D721Med (cell line): ENCODE measurements around the gene COL4A2.

Source experiments
- DNase-seq: peaks from one replicate; pipeline ENCODE4 v3.0.0; 2011; ENCODE audit warnings: low spot score; ENCODE audit not compliant: insufficient read length
- FAIRE-seq: peaks from 2 replicates; lab custom pipeline; 2011; peaks lifted over from hg19 to GRCh38; lab: Jason Lieb, UNC
- TF ChIP-seq, protein P1 (sequence below): IDR thresholded peaks from 2 replicates; pipeline ENCODE4 v1.5.1; 2012; ENCODE audit warnings: mild to moderate bottlenecking, control low read depth; ENCODE audit not compliant: insufficient read depth; ENCODE audit errors: missing control alignments

COL4A2 gene

DNA sequence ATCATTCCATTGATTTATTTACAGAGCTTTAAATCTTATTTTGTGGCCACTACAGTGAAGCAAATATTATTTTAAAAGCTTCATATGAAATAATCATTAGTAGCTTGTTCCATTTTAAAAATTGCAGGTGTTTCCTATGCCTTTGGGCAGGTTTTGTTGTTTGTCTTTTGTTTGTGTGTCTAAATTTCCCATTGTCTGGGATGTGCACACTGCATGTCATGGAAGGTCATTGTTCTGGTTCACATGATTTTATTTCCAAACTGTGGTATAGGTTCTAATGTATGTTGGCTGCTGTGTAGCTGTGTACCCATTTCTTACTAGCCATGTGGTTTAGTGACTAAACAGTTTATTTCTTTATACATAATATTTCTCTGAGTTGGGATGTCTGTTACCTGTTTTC, 65.6 kb downstream of the COL4A2 start:
- FAIRE-seq, result no peak
- TF ChIP-seq, protein P1, sequence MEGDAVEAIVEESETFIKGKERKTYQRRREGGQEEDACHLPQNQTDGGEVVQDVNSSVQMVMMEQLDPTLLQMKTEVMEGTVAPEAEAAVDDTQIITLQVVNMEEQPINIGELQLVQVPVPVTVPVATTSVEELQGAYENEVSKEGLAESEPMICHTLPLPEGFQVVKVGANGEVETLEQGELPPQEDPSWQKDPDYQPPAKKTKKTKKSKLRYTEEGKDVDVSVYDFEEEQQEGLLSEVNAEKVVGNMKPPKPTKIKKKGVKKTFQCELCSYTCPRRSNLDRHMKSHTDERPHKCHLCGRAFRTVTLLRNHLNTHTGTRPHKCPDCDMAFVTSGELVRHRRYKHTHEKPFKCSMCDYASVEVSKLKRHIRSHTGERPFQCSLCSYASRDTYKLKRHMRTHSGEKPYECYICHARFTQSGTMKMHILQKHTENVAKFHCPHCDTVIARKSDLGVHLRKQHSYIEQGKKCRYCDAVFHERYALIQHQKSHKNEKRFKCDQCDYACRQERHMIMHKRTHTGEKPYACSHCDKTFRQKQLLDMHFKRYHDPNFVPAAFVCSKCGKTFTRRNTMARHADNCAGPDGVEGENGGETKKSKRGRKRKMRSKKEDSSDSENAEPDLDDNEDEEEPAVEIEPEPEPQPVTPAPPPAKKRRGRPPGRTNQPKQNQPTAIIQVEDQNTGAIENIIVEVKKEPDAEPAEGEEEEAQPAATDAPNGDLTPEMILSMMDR, result no peak
- no peak for DNase-seq

DNA sequence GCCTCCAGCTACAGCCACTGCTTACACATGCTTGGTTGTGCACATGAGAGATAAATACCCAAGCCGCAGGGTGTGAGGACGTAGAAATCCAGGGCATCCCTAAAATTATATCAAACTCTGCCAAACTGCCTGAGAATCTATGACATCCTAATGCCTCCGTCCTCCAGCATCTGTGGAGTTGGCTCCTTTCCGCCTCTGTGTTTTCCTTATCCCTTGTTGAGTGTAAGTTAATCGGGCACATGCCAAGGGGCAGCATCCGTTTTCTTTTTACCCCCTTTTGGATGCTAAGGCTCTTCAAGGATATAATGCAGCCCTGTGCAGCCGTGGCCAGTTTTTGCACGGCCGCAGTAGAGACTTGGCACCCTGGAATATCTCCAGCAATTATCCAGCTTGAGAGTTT, 66.5 kb downstream of the COL4A2 start:
- DNase-seq (no peak), FAIRE-seq (no peak)
- TF ChIP-seq, protein P1, result no peak

DNA sequence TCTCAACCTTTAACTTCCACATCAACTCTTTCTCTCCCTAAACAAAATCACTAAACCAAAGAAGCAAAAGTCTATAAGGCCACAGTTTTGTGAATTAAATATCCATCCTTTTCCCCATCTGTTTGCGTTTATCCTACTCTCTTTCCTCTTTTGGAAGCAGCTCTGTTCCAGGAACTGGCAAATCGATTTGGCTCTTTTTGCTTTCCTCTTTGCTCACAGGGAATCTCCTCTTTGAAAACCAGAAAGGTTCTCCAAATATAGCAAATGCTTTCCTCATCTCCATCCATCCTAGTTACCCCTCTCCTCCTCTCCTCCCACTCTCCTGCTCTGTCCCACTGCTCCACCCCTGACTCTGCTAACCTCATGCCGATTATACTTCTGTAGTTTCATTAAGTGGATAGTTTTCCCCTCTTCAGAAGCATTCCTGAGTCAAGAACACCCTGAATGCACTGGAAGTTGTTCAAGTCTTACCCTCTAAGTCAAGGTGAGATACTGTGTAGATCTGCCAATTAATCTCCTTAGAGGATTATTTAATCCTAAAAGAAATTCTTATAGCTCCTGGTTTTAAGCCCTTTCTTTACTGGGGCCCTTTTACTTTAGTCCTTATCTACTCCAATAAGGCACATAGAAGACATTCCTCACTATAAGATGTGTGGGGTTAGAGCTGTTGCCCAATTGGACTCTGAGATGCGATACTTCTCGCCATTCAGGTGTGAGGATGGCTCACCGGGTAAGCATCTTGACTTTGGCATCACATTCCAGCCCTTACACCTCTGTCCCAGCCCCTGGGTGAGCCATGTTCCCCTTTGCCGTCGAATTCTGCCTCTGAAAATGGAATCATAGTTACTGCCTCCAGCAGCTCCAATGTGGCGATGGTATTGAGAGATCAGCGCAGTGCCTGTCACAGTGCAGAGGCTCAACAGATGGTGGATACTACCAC, 67.6 kb downstream of the COL4A2 start:
- DNase-seq (no peak), FAIRE-seq (no peak)

DNA sequence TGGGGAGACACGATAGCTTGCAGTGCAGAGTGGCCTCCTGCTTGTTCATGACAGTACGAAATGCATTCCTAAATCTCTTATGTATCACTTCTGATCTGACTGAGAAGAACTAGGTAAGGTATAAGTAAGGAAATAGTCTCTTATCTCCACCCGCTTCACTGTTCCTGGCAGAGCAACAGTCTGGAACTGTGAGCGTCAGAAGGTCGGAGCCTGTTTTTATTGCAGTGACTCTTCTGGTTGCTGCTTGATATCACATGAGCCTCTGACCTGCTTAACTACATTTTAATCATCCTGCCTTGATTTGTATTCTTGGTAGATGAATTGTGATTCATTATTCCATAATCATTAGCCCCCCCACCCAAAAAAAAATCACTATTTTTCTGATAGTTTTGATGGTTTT, 69.0 kb downstream of the COL4A2 start:
- TF ChIP-seq, protein P1, result no peak
- no peak for DNase-seq
- FAIRE-seq, result no peak

More for the DNA sequence above, 67.6 kb downstream of the COL4A2 start:
- TF ChIP-seq, protein P1, result no peak

DNA sequence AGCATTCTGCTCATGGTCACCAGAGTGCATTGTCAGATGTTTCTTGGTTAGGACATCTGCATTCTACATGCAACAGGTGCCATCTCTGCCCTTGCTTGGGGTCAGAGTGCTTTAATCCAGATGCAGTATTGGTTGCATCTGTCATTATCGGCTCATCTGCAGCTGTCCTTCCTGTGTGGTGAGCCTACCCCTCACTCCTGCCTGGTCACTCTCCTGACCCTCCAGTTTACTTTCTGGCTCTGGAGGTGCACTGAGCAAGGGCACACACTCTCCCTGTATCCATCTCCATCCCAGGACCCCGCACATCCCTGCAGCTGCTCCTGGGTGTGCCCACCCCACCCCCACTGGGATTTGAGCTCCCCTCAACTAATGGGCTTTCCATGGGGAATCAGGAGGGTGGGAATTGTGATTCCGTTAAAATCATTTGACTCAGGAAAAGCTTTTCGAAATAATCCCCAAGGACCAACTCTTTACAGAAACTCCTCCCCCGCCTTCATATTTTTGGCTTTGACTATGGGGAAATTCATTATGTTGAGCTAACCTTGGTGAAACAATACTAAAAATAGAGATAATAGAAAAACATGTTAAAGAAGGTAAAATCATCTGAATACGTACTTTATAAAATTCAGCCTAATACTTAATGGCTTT, 70.2 kb downstream of the COL4A2 start:
- DNase-seq (no peak), FAIRE-seq (no peak)
- TF ChIP-seq, protein P1, result no peak

DNA sequence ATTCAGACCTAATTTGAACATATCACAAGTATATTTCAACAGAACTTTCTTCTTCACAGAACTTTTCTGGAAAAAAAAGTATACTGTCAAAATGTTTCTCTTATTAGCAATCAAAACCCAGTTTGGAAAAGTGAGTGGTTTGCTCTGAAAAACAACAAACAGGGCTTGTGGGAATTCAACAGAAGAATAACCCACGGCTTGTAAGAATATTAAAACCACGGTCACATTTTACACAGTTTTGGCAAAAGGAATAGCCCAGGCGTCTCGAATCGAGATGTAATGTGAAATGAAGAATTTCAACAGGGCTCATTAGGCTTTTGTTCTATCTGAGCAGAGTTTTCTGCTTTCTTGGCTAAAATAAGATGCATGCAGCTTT, 70.7 kb downstream of the COL4A2 start:
- FAIRE-seq (no peak), DNase-seq (no peak)
- TF ChIP-seq, protein P1, result no peak
